Activated CD8-positive, alpha-beta T cell treated with anti-CD3 and anti-CD28 coated beads, Interleukin-2, amount 10 ng/mL, durations not matched to agents 7 days and 5 days (primary cell): Measurements from ENCODE around the gene ADD3. TPM values are rescaled to one million over a fixed set of nuclear protein-coding genes. Genes with fewer than 3 reads are reported as not detected.

Experiments
- ATAC-seq: fragments of 150-1000 bp; cut with Tn5 transposase; one replicate; pipeline ENCODE4 v1.10.0; 2021; ENCODE audit warnings: moderate library complexity
- CTCF ChIA-PET: fragments of 350-600 bp; sonication (Branson Sonifier 250); formaldehyde crosslinking; loops from one replicate; lab custom pipeline; 2021; ENCODE audit warnings: antibody characterized with exemption; lab: Charles Lee
- POLR2A ChIA-PET: fragments of 350-600 bp; sonication (Branson Sonifier 250); formaldehyde crosslinking; loops from one replicate; lab custom pipeline; 2021; ENCODE audit warnings: antibody characterized with exemption; lab: Charles Lee
- DNase-seq: peaks from one replicate; pipeline ENCODE4 v3.0.0-alpha.2; 2020
- H3K27ac Mint-ChIP-seq: one replicate; pipeline ENCODE4 v1.8.0; 2021; ENCODE audit warnings: mild to moderate bottlenecking, mixed read lengths
- H3K27me3 Mint-ChIP-seq: one replicate; pipeline ENCODE4 v1.8.0; 2021; ENCODE audit warnings: low read depth, mixed read lengths
- H3K36me3 Mint-ChIP-seq: one replicate; pipeline ENCODE4 v1.8.0; 2021; ENCODE audit warnings: low read depth, mixed read lengths
- H3K4me1 Mint-ChIP-seq: one replicate; pipeline ENCODE4 v1.8.0; 2021; ENCODE audit warnings: low read depth, mixed read lengths
- H3K4me3 Mint-ChIP-seq: one replicate; pipeline ENCODE4 v1.8.0; 2021; ENCODE audit warnings: mild to moderate bottlenecking, mixed read lengths
- H3K9me3 Mint-ChIP-seq: one replicate; pipeline ENCODE4 v1.8.0; 2022; ENCODE audit warnings: mixed read lengths; ENCODE audit not compliant: insufficient read depth
- total RNA-seq, 2 experiments: library from RNA; stranded (reverse); gene quantifications; one replicate each; pipeline ENCODE4 v1.2.3, GENCODE V29; 2021

ADD3 gene
- total RNA-seq, 2 experiments from 2014 or later, result 172 to 200 TPM

DNA sequence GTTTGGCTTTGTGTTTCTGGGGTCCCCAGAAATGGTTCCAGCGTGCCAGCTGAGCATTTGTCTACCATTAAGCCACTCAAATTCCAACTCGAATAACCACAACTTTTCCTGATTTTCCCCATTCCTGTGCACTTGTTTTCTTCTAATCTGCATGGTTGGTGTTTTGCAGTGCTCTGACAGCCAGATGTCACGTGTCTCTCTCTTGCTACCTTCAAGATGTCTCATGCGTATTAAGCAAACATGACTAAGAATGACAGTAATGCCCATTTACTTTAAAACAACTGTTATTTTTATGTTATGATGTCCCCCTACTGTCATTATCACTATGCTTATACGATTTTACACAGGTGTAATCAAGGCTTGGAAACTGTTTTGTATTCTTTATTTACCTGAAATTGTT, 164.4 kb downstream of the ADD3 start:
- no peak for DNase-seq
- Mint-ChIP-seq H3K9me3 (no peaks in the 10 kb centered on the region), H3K36me3 (no peaks in the 10 kb centered on the region), H3K4me3 (no peak overlapping the region), H3K27me3 (peaks cover 67% of the 10 kb centered on the region), H3K27ac (no peak overlapping the region), H3K4me1 (peaks cover 23% of the 10 kb centered on the region)
- POLR2A ChIA-PET, result no interaction called here
- no peak for ATAC-seq
- CTCF ChIA-PET, result no interaction called here

- no peak overlapping the region for H3K27ac Mint-ChIP-seq
- no peak overlapping the region for H3K4me3 Mint-ChIP-seq
- H3K4me1 Mint-ChIP-seq, result peaks cover 10% of the 10 kb centered on the region
- ChIA-PET POLR2A (no interaction called here), CTCF (interaction anchor here (0.6 to 1.0 kb wide), 2 partner anchors 125 to 290 kb away, joined by 3 read pairs; no protein-coding TSS in a partner anchor)
- no peaks in the 10 kb centered on the region for H3K36me3 Mint-ChIP-seq
- peaks cover 60% of the 10 kb centered on the region for H3K27me3 Mint-ChIP-seq
- ATAC-seq (no peak), DNase-seq (no peak)
- H3K9me3 Mint-ChIP-seq, result no peaks in the 10 kb centered on the region
Observed at GRCh38 chr10:110174201-110174600, 166.4 kb downstream of the ADD3 start.

DNA sequence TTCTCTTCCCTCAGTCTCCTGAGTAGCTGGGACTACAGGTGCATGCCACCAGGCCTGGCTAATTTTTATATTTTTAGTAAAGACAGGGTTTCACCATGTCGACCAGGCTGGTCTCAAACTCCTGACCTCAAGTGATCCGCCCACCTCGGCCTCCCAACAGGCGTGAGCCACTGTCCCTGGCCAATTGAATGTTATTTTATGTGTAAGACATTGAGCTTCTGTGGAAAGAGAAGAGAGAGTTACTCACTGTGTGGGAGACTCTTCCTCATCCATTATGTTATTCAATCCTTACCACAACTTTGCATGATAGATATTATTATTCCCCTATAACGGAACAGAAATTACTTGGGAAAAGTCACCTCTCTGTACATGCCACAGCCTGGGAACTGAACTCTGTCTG, 167.0 kb downstream of the ADD3 start:
- Mint-ChIP-seq H3K27ac (no peak overlapping the region), H3K27me3 (peaks cover 58% of the 10 kb centered on the region), H3K9me3 (no peaks in the 10 kb centered on the region), H3K4me3 (no peak overlapping the region), H3K4me1 (peaks cover 10% of the 10 kb centered on the region), H3K36me3 (no peaks in the 10 kb centered on the region)
- no peak for DNase-seq
- CTCF ChIA-PET, result no interaction called here
- ATAC-seq, result no peak
- POLR2A ChIA-PET, result no interaction called here

DNA sequence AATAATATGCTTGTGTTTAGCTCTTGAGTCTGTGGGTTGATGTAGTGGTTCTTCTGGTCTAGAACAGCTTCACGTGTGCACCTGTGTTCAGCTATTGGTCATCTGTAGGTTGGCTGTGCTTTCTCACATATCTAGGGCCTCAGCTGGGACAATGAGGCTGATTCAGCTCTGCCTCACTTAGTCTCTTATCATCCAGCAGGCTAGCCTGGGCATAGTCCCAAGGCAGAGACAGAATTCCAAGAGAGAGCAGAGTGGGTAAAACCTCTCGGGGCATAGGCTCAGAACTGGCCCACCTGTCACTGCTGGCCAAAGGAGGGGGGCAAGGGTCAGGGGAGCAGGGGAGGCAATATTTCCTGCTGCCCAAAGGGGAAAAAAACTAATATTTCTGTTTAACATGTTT, 167.6 kb downstream of the ADD3 start:
- ChIA-PET POLR2A (no interaction called here), CTCF (no interaction called here)
- Mint-ChIP-seq H3K4me3 (no peak overlapping the region), H3K9me3 (no peaks in the 10 kb centered on the region), H3K27ac (no peak overlapping the region), H3K36me3 (no peaks in the 10 kb centered on the region), H3K4me1 (peaks cover 10% of the 10 kb centered on the region), H3K27me3 (peaks cover 55% of the 10 kb centered on the region)
- DNase-seq (no peak), ATAC-seq (no peak)

DNA sequence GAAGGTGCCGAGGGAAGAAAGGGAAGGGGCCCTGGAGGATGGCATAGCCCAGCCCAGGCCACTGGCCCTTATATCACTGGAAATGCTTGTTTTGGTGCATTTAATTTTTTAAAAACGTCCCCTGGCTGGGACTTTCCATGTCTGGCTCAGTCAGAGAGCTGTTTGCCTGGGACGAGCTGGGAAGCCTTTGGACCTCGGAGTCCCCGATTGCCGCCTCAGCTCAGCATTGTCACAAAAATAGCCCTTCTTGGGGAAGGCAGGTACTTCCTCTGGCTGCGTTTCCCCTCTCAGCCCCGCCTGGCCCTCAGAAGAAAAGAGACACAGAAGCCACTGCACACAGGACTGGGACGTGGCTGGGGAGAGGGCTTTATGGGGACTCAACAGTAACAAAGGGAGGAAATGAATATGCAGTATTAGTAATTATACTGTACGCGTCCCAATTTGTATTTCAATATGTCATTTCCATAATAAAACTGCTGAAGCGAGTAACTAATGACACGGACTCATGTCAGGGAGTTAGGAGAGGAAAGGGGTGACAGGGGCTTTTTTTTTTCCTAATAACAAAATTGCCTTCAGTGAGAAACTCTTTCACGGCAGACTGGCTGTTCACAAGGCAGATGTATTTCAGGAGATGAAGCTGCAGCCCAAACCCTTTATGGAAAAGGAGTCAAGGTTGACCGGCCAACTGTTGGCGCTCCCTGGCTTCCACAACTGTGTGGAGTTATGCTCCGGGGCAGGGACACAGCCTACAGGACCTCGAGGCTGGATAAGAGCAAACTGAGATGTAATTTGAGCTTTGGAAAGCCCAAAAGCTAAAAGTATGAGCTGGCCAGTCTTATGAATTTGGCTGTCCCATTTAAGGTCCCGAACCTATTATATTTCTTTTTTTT, 168.6 kb downstream of the ADD3 start:
- CTCF ChIA-PET, result interaction anchor here (0.6 kb wide), 1 partner anchor 163 kb away, joined by 4 read pairs; no protein-coding TSS in a partner anchor
- Mint-ChIP-seq H3K9me3 (no peaks in the 10 kb centered on the region), H3K4me3 (no peak overlapping the region)

GRCh38 chr10:110179220-110179619, 171.4 kb downstream of the ADD3 start:
- ATAC-seq, result no peak
- ChIA-PET CTCF (no interaction called here), POLR2A (no interaction called here)
- Mint-ChIP-seq H3K27me3 (peaks cover 49% of the 10 kb centered on the region), H3K27ac (no peak overlapping the region), H3K4me1 (peaks cover 7% of the 10 kb centered on the region), H3K4me3 (no peak overlapping the region), H3K36me3 (no peaks in the 10 kb centered on the region), H3K9me3 (no peaks in the 10 kb centered on the region)
- DNase-seq, result no peak

More for the DNA sequence above, 168.6 kb downstream of the ADD3 start:
- ATAC-seq (peak; percentile 57), DNase-seq (no peak)
- Mint-ChIP-seq H3K27ac (no peak overlapping the region), H3K27me3 (peaks cover 47% of the 10 kb centered on the region), H3K36me3 (no peaks in the 10 kb centered on the region), H3K4me1 (peaks cover 7% of the 10 kb centered on the region)
- POLR2A ChIA-PET, result no interaction called here

DNA sequence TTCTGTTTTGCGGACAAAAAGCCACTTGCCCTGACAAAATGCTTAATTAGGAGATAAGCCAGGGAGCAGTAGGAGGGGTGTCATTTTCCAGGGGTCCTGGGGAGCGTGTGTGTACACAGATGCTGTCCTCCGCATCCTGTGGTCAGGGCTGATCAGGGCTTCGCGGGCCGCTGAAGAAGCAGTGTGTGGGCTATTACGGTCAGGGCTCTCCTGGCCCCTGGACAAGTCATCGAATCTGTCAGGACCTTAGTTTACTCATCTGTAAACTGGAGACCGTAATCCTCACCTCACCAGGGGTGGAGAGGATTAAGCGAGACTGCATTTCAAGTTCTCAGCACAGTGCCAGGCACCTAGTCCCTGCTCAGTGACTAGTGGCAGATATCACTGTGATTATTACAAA, 173.7 kb downstream of the ADD3 start:
- ChIA-PET CTCF (no interaction called here), POLR2A (no interaction called here)
- no peak overlapping the region for H3K27ac Mint-ChIP-seq
- no peak for ATAC-seq
- DNase-seq, result no peak
- H3K36me3 Mint-ChIP-seq, result no peaks in the 10 kb centered on the region
- H3K4me1 Mint-ChIP-seq, result peaks cover under 1% of the 10 kb centered on the region
- H3K9me3 Mint-ChIP-seq, result no peaks in the 10 kb centered on the region
- no peak overlapping the region for H3K4me3 Mint-ChIP-seq
- peaks cover 45% of the 10 kb centered on the region for H3K27me3 Mint-ChIP-seq

DNA sequence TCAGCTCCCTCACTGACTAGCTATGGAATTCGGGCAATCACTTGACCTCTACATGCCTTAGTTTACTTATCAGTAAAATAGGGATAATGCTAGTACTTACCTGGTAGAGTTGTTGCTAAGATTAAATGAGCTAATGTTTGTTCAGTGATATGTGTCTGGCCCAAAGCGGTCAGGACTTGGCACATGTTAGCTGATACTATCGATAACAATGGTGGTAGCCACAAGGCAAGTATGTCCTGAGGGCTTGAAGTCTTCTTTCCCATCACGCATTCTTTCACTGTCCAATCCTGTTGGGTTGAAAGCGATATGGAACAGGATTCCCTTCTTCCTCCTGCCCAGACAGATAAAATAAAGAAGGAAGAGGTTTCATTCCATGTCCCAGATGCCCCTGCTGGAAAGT, 174.1 kb downstream of the ADD3 start:
- H3K9me3 Mint-ChIP-seq, result no peaks in the 10 kb centered on the region
- no peaks in the 10 kb centered on the region for H3K36me3 Mint-ChIP-seq
- ATAC-seq (no peak), DNase-seq (no peak)
- POLR2A ChIA-PET, result no interaction called here
- H3K4me1 Mint-ChIP-seq, result no peaks in the 10 kb centered on the region
- H3K4me3 Mint-ChIP-seq, result no peak overlapping the region
- peaks cover 47% of the 10 kb centered on the region for H3K27me3 Mint-ChIP-seq
- CTCF ChIA-PET, result no interaction called here
- H3K27ac Mint-ChIP-seq, result no peak overlapping the region

DNA sequence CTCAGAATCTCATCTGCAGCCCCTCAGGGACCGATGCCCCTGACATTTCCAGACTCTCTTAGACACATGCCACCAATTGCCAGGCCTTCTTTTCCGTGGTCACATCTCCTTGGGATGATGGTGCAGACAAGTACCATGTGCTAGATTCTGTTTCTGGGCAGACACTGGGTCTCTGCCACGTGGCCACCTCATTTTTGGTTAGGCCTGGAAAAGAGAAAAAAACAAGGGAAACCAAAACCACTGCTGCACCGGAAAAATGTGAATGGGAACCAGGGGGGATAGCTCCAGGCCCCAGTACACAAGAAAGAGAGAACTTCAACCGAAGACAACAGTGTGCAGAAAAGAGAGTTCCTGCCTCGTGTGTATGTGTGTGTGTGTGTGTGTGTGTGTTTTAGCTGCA, 176.6 kb downstream of the ADD3 start:
- no peaks in the 10 kb centered on the region for H3K4me1 Mint-ChIP-seq
- no peaks in the 10 kb centered on the region for H3K9me3 Mint-ChIP-seq
- H3K4me3 Mint-ChIP-seq, result no peak overlapping the region
- no peaks in the 10 kb centered on the region for H3K36me3 Mint-ChIP-seq
- no peak overlapping the region for H3K27ac Mint-ChIP-seq
- ChIA-PET CTCF (no interaction called here), POLR2A (no interaction called here)
- ATAC-seq (no peak), DNase-seq (no peak)
- peaks cover 39% of the 10 kb centered on the region for H3K27me3 Mint-ChIP-seq

Other genes starting within 250 kb of the ADD3 start
- gene XPNPEP1, start 84.5 kb upstream of the ADD3 start, total RNA-seq, result 100 to 1,000 TPM; 102 to 106 TPM
- gene MXI1, start 199.6 kb downstream of the ADD3 start, total RNA-seq, result 10 to 100 TPM; 11.3 to 12.3 TPM